Loucy (cell line): ENCODE results near the gene ZNF556.

Experiments
- H2AFZ ChIP-seq: fragments of 200-600 bp; sonication (generic); 2 replicates; pipeline ENCODE4 v1.6.0; 2016; ENCODE audit warnings: antibody characterized with exemption, mild to moderate bottlenecking, low read length, moderate library complexity
- H3F3A ChIP-seq: fragments of 200-600 bp; 2 replicates; pipeline ENCODE4 v1.6.0; 2016; ENCODE audit warnings: antibody characterized with exemption, low read depth, mild to moderate bottlenecking
- H3K27me3 ChIP-seq: fragments of 200-600 bp; sonication (generic); 2 replicates; pipeline ENCODE4 v1.6.1; 2014; ENCODE audit warnings: low read length, mild to moderate bottlenecking; ENCODE audit not compliant: insufficient read depth, poor library complexity, severe bottlenecking
- H3K36me3 ChIP-seq: fragments of 200-600 bp; sonication (generic); 2 replicates; pipeline ENCODE4 v1.6.1; 2016; ENCODE audit warnings: low read length; ENCODE audit not compliant: insufficient read depth
- H3K4me1 ChIP-seq: fragments of 200-600 bp; sonication (generic); 2 replicates; pipeline ENCODE4 v1.5.1; 2014; ENCODE audit warnings: low read length, mild to moderate bottlenecking; ENCODE audit not compliant: insufficient read depth, poor library complexity, severe bottlenecking
- H3K4me2 ChIP-seq: fragments of 200-600 bp; sonication (generic); 2 replicates; pipeline ENCODE4 v1.6.0; 2014; ENCODE audit warnings: antibody characterized with exemption, low read length, low read depth, mild to moderate bottlenecking; ENCODE audit not compliant: poor library complexity, severe bottlenecking
- H3K4me3 ChIP-seq: fragments of 200-600 bp; sonication (generic); 2 replicates; pipeline ENCODE4 v1.5.1; 2014; ENCODE audit warnings: low read length, mild to moderate bottlenecking, mixed read lengths; ENCODE audit not compliant: poor library complexity, severe bottlenecking
- H3K79me2 ChIP-seq: fragments of 200-600 bp; sonication (generic); 2 replicates; pipeline ENCODE4 v1.6.1; 2014; ENCODE audit warnings: low read length; ENCODE audit not compliant: insufficient read depth
- H3K9ac ChIP-seq: fragments of 200-600 bp; sonication (generic); 2 replicates; pipeline ENCODE4 v1.6.0; 2014; ENCODE audit warnings: mild to moderate bottlenecking, low read depth, low read length, moderate library complexity; ENCODE audit not compliant: poor library complexity, severe bottlenecking
- H3K9me2 ChIP-seq: fragments of 200-600 bp; sonication (generic); replicated peaks from 2 replicates; pipeline ENCODE4 v1.6.1; 2016; ENCODE audit warnings: low read depth, low read length, mixed read lengths
- H3K9me3 ChIP-seq: fragments of 200-600 bp; sonication (generic); 2 replicates; pipeline ENCODE4 v1.6.1; 2014; ENCODE audit warnings: mild to moderate bottlenecking, antibody characterized with exemption, low read length, low read depth; ENCODE audit not compliant: insufficient read depth
- H4K20me1 ChIP-seq: fragments of 200-600 bp; sonication (generic); 2 replicates; pipeline ENCODE4 v1.6.0; 2014; ENCODE audit warnings: antibody characterized with exemption, low read length, mild to moderate bottlenecking; ENCODE audit not compliant: insufficient read depth, poor library complexity, severe bottlenecking
- EZH2phosphoT487 ChIP-seq: fragments of 200-600 bp; IDR thresholded peaks from 2 replicates; pipeline ENCODE4 v1.6.1; 2018; ENCODE audit warnings: antibody characterized with exemption, mild to moderate bottlenecking, moderate library complexity, borderline replicate concordance
- TF ChIP-seq, protein P1 (sequence below): fragments of 200-600 bp; sonication (generic); conservative IDR thresholded peaks from 2 replicates; pipeline ENCODE4 v1.5.1; 2014; ENCODE audit warnings: mild to moderate bottlenecking, antibody characterized with exemption, low read length

Gene ZNF556

GRCh38 chr19:2827022-2827421 lies 40.1 kb upstream of the ZNF556 start:
- Histone ChIP-seq H3K36me3 (no peaks in the 10 kb centered on the region), H3K9me3 (no peaks in the 10 kb centered on the region), H3K9ac (no peak overlapping the region), H4K20me1 (no peaks in the 10 kb centered on the region), H3K4me3 (no peak overlapping the region), H3K4me1 (no peaks in the 10 kb centered on the region), H3K9me2 (no peaks in the 10 kb centered on the region), H2AFZ (no peak overlapping the region), H3K79me2 (no peaks in the 10 kb centered on the region), H3F3A (no peaks in the 10 kb centered on the region), H3K4me2 (no peak overlapping the region), H3K27me3 (no peaks in the 10 kb centered on the region)
- TF ChIP-seq, protein P1, sequence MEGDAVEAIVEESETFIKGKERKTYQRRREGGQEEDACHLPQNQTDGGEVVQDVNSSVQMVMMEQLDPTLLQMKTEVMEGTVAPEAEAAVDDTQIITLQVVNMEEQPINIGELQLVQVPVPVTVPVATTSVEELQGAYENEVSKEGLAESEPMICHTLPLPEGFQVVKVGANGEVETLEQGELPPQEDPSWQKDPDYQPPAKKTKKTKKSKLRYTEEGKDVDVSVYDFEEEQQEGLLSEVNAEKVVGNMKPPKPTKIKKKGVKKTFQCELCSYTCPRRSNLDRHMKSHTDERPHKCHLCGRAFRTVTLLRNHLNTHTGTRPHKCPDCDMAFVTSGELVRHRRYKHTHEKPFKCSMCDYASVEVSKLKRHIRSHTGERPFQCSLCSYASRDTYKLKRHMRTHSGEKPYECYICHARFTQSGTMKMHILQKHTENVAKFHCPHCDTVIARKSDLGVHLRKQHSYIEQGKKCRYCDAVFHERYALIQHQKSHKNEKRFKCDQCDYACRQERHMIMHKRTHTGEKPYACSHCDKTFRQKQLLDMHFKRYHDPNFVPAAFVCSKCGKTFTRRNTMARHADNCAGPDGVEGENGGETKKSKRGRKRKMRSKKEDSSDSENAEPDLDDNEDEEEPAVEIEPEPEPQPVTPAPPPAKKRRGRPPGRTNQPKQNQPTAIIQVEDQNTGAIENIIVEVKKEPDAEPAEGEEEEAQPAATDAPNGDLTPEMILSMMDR, result no peak
- no peak for TF ChIP-seq EZH2phosphoT487

GRCh38 chr19:2827840-2828489 lies 39.2 kb upstream of the ZNF556 start:
- H3K9ac ChIP-seq, result no peak overlapping the region
- H3K36me3 ChIP-seq, result no peaks in the 10 kb centered on the region
- no peaks in the 10 kb centered on the region for H3K9me2 ChIP-seq
- TF ChIP-seq EZH2phosphoT487, result no peak
- TF ChIP-seq, protein P1, result no peak
- H4K20me1 ChIP-seq, result no peaks in the 10 kb centered on the region
- no peaks in the 10 kb centered on the region for H3K9me3 ChIP-seq
- H3K27me3 ChIP-seq, result no peaks in the 10 kb centered on the region
- no peak overlapping the region for H2AFZ ChIP-seq
- no peaks in the 10 kb centered on the region for H3F3A ChIP-seq
- H3K4me3 ChIP-seq, result no peak overlapping the region
- H3K79me2 ChIP-seq, result no peaks in the 10 kb centered on the region
- no peaks in the 10 kb centered on the region for H3K4me1 ChIP-seq
- H3K4me2 ChIP-seq, result no peak overlapping the region

DNA sequence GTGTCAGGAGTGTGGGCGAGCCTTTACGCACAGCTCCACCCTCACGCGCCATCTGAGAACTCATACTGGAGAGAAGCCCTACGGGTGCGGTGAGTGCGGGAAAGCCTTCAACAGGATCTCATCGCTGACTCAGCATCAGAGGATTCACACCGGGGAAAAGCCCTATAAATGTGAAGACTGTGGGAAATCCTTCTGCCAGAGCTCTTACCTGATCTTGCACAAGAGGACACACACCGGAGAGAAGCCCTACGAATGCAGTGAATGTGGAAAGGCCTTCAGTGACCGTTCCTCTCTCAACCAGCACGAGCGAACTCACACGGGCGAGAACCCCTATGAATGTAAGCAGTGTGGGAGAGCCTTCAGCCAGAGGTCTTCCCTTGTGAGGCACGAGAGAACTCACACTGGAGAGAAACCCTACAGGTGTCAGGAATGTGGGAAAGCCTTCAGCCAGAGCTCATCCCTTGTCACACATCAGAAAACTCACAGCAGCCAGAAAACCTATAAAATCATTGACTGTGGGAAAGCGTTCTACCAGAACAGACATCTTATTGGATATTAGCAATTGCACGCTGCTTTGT lies 32.8 kb upstream of the ZNF556 start:
- Histone ChIP-seq H3K9me2 (no peaks in the 10 kb centered on the region), H3K4me2 (no peak overlapping the region), H2AFZ (no peak overlapping the region), H3F3A (no peaks in the 10 kb centered on the region), H3K9me3 (peaks cover 24% of the 10 kb centered on the region; the same call in 1 of the 2 replicates), H4K20me1 (no peaks in the 10 kb centered on the region), H3K79me2 (no peaks in the 10 kb centered on the region), H3K36me3 (no peaks in the 10 kb centered on the region), H3K4me1 (no peaks in the 10 kb centered on the region), H3K4me3 (no peak overlapping the region), H3K27me3 (no peaks in the 10 kb centered on the region), H3K9ac (no peak overlapping the region)
- TF ChIP-seq, protein P1, result no peak
- TF ChIP-seq EZH2phosphoT487, result no peak
